Epithelial cell of proximal tubule (primary cell): ENCODE data around the gene LSM4. TPM values are rescaled to one million over a fixed set of nuclear protein-coding genes. Genes with fewer than 3 reads are reported as not detected.

Experiments
- DNase-seq: peaks from one replicate; pipeline ENCODE4 v3.0.0-alpha.2; 2011; ENCODE audit warnings: low read depth
- H3K4me3 ChIP-seq: 2 replicates; pipeline ENCODE4 v1.5.1; 2011; ENCODE audit warnings: low read depth, mild to moderate bottlenecking, low read length
- total RNA-seq: library from RNA; depleted of rRNA; stranded (reverse); fragments of >200 nt; gene quantifications from 2 replicates; pipeline ENCODE4 v1.2.3, GENCODE V29; 2015
- TF ChIP-seq, protein P1 (sequence below): conservative IDR thresholded peaks from 2 replicates; pipeline ENCODE4 v1.5.1; 2012; ENCODE audit warnings: low read depth, mild to moderate bottlenecking, low read length

LSM4 gene
- total RNA-seq, 1 donor from 2014 or later = 490 TPM

DNA sequence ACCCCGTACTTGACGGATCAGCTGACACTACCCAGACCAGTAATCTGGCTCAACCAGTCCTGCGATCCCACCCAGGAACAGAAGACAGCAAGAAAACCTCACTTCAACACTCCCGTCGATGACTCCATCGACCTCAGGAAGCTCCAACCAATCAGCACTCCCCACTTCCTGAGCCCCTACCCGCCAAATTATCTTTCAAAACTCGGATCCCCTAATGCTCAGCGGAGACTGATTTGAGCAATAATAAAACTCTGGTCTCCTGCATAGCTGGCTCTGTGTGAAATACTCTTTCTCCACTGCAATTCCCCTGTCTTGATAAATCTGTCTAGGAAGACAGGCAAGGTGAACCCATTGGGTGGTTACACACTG is 1.2 kb downstream of the LSM4 start:
- TF ChIP-seq, protein P1, sequence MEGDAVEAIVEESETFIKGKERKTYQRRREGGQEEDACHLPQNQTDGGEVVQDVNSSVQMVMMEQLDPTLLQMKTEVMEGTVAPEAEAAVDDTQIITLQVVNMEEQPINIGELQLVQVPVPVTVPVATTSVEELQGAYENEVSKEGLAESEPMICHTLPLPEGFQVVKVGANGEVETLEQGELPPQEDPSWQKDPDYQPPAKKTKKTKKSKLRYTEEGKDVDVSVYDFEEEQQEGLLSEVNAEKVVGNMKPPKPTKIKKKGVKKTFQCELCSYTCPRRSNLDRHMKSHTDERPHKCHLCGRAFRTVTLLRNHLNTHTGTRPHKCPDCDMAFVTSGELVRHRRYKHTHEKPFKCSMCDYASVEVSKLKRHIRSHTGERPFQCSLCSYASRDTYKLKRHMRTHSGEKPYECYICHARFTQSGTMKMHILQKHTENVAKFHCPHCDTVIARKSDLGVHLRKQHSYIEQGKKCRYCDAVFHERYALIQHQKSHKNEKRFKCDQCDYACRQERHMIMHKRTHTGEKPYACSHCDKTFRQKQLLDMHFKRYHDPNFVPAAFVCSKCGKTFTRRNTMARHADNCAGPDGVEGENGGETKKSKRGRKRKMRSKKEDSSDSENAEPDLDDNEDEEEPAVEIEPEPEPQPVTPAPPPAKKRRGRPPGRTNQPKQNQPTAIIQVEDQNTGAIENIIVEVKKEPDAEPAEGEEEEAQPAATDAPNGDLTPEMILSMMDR = no peak
- no peak for DNase-seq
- H3K4me3 ChIP-seq = peak overlapping the region; percentile 93

DNA sequence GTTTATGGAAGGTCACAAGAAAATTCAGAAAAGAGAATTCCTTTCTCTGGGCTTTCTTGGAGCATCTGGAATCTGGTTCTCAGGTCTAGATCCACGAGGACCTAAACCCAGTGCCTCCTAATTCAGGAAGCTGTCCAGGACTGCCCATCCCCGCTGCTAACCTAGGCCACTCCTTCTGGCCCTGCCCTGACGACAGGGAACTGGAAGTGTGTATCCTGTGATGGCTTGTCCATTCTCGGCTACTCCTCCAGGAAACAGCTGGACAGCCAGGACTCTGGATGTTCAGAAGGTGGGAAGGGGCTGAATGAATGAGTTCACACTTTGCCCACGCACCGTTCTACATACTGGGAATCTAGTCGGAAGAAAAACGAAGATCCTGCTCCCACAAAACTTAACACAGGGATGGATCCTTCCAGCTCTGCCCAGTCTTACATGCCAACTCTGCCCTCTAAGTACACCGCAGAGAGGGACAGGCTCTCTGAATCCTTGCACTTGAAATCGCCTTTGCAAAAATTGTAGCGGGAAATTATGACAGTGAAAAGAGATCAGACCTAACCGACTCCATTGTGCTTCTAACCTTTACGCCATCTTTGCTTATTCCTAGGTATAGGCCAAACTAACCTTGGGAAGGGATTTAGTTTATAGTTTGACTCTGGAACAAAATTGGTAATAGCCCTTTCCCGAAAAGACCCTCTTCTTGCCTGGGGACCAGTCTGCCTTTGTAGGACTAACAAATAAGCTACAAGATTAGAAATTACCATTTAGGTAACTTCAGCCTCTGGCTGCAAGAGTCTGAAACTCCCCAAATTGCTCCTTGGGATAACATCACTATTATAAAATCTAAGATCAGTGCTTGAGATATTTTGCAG is 1.8 kb downstream of the LSM4 start:
- no peak for DNase-seq
- peak overlapping the region; percentile 93 for H3K4me3 ChIP-seq
- TF ChIP-seq, protein P1 = no peak

DNA sequence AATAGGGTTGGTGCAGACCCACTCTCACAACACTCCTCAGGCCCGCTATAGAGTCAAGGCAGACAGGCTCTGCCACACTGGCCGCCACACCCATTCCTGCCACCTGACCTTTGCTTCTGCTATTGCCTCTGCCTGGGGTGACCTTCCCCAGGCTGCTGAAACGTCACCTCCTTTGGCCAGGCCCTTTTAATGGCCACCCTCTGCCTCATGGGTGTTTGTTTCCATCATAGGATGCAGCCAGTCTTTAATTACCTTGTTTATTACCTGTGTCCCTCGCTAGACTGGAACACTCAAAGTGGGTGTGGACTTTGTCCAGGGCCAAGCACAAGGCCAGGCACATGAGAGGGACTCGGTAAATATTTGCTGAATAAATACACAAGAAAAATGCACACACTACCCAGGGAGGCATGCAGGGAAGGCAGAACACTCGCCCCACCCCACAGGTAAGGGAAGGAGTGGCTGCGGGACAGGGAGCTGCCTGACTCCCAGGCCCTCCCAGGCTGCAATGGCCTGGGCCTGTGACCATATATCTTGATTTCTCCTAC is 3.2 kb downstream of the LSM4 start:
- no peak for DNase-seq
- TF ChIP-seq, protein P1 = no peak
- H3K4me3 ChIP-seq = no peak overlapping the region

DNA sequence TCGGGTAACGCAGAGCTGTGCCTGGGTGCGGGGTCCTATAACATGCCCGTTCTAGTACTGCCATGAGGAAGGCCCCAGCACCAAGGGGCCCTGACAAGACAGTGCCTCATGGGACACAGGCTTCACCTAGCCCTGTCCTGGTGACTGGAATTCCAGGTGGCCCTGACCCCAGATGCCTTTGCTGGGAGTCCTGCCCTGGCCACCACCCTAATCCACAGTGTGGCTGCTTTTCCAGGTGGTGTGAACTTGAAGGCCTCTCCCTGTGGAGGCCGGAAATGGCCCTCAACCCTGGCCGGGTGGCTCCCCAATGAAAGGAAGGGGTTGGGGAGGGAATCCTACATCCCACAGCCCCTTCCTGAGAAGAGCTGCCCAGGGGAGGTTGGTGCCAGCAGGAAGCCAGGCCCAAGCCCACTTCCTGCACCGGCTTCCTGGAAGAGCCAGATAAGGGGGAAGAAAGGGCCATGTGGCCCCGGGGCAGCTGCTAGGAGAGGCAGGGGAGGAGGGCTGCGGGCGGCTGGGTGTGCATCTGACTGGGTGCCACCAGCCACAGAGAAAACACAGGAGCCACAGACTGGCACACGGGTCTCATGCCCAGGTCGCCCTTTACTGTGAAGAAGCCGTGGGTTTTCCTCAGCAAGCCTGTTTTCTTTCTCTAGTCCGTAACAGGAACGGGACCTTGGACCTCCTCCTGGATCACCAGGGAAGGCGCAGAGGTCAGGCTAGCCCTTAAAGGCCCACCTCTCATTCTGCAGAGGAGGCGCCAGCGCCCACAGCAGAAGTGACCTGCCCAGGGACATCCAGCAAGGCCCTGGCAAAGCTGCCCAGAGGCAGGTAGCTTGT is 4.7 kb downstream of the LSM4 start:
- no peak overlapping the region for H3K4me3 ChIP-seq
- TF ChIP-seq, protein P1 = no peak
- DNase-seq = no peak

DNA sequence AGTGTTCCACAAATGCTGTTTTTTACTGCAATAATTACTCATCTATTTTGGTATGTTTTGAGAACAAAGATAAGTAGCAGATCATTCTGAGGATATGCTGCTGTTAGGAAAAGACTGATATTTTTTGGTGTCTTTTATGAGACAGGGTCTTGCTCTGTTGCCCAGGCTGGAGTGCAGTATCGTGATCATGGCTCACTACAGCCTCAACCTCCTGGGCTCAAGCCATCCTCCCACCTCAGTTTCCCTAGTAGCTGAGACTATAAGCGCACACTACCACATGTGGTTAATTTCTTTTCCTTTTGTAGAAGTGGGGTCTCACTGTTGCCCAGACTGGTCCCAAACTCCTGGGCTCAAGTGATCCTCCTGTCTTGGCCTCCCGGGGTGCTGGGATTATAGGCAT is 9.5 kb downstream of the LSM4 start:
- H3K4me3 ChIP-seq = no peak overlapping the region
- DNase-seq = no peak
- TF ChIP-seq, protein P1 = no peak

DNA sequence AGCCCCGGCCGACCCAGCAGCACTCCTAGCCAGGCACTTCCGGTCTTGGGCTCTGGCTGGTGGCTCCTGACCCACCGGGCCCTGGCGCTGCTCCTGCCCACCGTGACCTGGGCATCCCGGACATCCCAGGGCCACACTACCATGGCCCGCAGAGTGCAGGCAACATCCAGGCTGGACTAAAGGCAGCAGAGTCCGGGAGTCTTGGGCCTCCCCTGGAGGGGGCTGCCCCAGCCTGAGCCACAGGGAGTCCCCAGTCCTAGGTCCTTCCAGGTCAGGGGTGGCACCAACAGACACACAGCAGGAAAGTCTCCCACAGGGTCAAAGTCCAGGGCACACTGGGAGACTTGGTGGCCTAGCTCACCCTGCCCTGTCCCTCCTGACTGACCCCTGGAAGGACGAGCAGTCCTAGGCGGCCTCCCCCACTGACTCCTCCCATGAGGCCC is 10.8 kb downstream of the LSM4 start:
- TF ChIP-seq, protein P1 = no peak
- H3K4me3 ChIP-seq = no peak overlapping the region
- DNase-seq = no peak
